Stimulated activated naive CD8-positive, alpha-beta T cell treated with anti-CD3 and anti-CD28 coated beads, Interleukin-15, Interleukin-2, amounts not matched to agents 100 U/mL and 50 U/mL, for 24 hours (primary cell): Measurements from ENCODE around the gene CABP2.

Experiments
- ATAC-seq: fragments of 150-1000 bp; cut with Tn5 transposase; one replicate; pipeline ENCODE4 v1.10.0; 2021
- DNase-seq: peaks from one replicate; pipeline ENCODE4 v3.0.0; 2021

The CABP2 gene

DNA sequence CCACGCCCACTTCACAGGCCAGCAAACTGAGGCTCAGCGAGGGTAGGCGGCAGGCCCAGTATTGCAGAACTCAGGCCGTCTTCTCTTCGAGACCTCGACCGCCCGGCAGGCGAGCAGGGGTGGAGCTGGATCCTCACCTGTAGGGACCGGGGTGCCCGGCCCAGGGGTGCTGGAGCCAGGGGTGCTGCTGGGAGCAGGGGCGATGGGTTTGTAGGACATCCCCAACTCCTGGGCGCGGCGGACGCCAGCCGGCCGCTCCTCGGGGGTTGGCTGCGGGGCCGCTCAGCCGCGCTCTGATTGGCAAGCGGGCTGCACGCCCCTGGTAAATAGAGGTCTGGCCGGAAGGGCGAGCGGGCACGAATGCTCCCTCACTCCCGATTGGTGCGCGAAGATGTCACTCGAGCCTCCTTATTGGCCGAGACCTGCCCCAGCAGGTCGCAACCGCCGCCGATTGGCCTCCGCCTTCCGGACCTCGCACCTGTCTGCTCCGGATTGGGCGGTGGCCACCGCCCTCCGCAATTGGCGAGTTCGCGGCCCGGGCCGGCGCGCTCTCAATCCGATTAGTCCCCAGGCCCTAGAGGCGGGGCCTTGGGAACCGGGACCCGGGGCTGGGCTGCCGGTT is 15.3 kb downstream of the CABP2 start, which contains the start of gene CDK2AP2:
TSS of gene CDK2AP2 (minus strand) at position 299 of the 622 bp plus-strand sequence. CDS start at position 219, 80 bp downstream.
- DNase-seq (peak; percentile 99), ATAC-seq (peak; percentile 77)

DNA sequence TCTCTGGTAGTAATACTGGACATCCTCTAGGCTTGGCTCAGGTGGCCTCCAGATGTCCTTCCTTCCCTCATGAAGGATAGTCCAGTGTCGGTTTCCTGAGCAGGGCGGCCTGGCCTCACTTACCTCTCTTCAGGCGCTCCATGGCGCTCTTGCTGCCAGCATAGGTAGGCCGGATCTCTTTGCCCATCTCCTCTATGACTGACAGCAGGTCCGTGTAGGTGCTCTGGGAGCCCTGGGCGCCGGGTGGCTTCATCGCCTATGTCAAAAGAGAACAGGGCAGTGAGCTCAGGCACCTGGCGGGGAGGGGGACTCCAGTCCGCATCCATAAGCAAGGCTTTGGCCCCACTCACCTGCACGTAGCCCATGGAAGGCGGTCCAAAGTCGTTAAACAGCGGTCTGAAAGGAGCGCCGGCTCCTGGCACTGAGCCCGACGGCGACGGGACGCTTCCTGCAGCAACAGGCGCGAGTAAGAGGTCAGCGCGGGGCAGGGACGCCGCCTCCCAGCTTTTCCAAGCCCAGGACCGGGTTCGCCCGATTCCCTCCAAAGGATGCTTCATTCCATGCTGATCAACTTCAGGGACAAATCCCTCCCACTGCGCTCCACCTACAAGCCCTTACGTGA is 15.9 kb downstream of the CABP2 start:
- no peak for DNase-seq
- no peak for ATAC-seq

DNA sequence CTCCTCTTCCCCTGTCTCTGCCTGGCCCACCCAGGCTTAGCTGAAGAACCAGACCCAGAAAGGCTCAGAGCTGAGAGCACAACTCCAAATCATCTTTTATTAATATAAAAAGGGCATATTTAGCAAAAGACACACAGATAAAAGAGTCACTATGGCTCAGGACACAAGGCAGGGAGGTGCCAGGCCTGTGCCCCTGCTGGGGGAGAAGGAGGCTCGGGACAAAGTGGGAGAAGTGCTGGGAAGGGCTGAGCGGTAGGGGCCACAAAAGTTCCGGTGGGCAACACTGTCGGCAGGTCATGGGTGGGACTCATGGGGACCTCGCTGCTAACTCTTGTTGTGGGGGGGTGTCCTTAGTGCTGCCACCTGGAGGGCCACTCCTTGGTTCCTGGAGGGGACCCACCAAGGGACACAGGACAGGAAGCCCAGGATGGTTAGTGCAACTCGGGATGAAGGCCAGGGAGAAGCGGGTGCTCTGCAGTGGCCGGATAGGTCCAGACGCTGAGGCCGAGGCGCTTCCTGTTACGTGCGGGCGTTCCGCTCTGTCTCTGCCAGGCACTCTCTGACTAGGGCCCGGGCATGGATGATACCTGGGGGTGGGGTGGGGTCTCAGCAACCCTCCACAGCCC is 16.7 kb downstream of the CABP2 start:
- no peak for DNase-seq
- ATAC-seq: no peak

DNA sequence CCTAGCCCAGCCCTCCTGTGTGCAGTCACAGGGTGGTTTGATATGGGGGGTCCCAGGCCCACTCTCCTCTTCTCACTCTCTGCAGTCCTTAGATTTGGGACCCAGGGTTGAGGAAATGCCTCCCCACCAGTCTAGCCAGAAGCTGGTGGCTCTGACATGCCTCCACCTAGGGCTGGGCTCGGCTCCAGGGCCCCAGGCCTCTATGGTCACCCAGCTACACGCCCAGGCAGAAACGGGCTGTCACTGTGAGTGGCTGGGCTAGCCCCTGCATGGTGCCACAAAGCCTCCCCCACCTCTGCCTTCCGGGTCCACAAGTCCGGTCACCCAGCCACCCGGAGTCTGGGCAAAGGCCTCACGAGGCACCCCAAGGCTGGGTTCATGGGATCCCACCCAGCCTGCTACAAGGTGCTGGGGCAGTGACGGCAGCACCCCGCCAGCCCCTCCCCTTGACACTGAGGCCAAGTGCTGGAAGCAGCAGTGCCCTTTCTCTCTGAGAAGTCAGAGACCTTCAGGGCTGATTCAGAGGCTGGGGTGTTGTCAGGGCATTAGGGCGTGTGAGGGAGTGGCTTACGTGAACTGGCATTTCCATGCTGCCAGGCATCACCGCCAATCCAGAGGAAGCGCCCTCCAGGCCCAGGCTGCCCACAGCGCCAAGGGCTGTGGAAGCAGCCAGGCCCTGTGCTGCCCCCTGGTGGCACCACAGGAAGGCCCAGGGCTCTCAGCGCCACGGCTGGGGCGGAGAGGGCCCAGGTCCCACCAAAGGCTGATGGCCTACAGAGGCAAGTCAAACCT is 17.4 kb downstream of the CABP2 start:
- peak; percentile 95 for DNase-seq
- ATAC-seq: peak; percentile 76

DNA sequence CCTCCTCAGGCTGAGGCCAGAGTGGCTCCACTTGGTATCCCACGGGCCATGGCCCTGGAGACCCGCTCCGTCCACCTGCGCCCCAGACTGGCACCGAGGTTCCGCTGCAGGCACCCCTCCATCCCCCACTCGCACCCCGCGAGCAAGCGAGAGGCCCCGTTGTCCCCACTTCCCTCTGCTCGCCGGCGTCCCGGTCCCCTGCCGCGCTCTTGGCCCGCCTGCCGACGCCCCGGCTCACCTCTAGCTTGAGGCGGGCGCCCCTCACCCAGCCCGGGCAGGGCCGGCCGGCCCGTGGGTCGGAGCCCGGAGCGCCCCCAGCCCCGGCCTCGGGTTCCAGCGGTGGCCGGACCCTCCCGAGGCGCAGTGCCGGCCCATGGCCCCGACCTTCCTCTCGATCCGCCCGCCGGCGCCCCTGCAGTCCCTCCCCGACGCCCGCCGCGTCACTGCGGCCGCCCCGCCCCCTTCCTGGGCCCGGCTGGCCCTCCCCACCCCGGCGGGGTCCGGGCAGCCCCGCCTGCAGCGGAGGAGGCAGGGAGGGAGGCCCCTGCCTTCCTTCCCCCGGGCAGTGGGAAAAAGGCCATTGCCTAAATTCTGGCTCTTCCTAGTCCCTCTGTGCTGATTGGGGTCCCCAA is 18.2 kb downstream of the CABP2 start, which contains the start of gene PITPNM1:
TSS of gene PITPNM1 (minus strand) at position 414 of the 632 bp plus-strand sequence. CDS start 1,183 bp downstream, outside the sequence.
- peak; percentile 90 for DNase-seq
- no peak for ATAC-seq

DNA sequence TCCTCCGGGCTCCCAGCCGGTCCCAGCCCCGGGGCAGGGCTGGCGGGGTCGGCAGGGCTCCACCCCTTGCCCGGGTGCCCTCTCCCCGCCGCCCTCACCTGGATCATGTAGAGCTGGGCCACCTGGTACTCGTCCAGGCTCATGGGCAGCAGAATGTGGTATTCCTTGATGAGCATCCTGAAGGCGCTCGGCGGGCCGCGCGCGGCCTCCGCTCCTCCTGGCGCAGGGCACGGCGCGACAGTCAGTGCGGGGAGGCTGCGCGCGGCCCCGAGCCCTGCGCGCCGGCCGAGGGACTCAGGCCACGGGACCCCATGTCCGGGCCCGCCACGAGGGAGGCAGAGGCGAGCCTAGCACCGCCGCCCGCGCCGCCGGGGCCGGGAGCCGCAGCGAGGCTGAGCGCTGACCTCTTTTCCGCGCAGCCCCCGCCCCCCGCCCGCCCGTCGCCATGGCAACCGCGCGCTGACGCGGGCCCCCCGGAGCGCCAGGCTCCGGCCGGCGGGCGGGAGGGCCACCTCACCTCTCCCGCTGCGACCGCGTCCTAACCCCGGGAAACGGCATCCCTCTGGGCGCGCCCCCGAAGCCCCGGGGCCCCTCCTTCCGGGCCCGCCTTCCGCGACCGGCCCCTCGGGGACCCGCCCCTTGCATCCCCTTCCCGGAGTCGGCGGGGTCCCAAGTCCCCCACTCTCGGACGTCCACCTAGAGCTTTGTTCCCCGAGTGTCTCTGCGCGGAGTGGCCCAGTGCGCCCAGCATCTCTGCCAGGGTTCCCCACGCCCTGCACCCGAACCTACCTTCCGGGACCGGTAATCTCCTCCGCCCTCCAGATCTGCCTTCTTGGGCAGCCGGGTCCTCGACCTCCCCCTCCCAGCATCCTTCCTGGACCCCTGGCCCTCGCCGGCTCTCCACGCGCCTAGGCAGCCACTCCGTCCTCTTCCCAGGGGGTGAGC is 19.0 kb downstream of the CABP2 start:
- DNase-seq: peak; percentile 64

DNA sequence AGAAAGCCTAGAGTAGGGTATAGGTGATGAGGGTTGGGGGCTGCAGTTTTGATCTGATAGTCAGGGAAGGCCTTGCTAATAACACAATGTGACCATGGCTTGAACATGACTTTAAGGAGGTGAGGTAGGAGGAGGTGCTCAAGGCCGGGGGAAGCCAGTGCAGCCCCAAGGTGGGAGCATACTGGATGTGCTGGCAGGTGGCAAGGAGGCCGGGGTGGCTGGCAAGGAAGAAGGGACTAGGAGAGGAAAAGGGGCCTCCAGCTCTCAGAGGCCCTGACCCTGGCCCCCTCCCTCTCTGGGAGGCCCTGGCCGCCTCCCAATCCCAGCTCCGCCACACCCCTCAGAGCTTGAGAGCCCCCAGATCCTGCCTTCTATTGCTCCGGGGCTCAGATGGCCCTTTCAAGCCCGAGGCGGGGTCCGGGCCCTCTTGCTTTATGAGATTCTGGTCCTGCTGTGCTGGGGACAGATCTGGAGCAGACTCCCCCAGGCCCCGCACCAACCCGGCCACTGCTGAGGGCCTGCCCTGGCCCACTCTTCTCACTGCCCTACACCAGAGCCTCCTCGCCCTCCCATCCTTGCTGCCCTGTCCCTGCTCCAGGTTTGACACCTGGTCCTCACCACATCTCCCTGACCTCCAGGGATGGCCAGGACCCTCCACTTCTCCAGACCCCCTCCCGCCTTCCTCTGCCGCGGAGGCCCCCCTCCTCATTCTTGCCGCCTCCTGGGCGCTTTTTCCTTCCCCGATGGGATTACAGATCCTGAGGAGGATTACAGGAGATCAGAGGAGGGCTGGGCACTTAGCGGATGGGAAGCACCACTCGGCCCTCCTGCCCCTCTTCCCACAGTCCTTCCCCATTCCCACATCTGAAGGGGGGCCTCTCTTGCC is 19.9 kb downstream of the CABP2 start:
- ATAC-seq: no peak
- DNase-seq: no peak

More for the DNA sequence above, 19.0 kb downstream of the CABP2 start:
- ATAC-seq: no peak

DNA sequence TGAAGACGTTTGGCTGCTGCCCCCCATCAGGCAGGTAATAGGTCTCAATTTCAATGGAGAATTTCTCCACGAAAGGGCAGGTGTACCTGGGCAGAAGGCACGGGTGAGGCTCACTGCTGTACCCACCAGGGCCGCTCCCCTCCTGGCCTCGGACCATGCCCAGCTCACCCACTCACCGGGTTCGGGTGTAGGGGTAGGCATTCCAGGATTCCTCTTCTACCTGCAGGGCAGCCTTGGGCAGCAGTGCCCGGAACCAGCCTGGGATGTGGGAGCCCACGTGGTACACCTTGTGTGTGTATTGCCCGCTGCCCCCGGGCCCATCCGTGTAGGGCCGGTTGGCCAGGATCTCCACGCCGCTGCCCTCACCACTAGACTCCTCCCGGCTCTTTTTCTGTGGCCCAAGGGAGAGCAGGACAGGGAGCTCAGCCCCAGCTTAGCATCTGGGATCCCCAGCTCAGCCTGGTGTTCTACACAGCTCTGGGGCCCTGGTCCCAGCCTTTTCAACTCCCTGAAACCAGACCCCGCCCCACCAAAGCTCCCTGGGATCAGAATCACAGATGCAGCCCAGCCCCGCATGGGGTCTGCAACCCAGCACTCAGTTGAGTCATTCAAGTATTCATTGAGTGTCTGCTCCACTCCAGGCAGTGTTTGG is 20.8 kb downstream of the CABP2 start:
- DNase-seq (no peak), ATAC-seq (no peak)

DNA sequence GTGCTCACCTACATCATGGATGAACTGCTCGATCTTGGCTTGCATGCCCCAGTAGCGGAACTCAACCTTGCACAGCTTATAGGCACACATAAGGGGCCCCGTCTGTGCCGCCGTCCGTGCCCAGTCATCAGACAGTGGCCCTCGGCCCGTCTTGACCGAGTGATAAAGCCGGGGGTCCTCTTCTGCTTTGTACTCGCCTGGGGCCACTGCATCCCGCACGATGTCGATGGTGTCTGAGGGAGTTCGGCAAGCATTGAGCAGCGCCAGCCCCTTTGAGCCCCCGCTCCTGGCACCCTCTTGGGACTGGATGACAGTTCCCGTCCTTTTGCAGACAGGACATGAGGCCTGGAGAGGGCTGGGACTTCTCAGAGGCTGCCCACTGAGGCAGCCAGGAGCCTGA is 21.4 kb downstream of the CABP2 start:
- ATAC-seq (no peak), DNase-seq (no peak)

DNA sequence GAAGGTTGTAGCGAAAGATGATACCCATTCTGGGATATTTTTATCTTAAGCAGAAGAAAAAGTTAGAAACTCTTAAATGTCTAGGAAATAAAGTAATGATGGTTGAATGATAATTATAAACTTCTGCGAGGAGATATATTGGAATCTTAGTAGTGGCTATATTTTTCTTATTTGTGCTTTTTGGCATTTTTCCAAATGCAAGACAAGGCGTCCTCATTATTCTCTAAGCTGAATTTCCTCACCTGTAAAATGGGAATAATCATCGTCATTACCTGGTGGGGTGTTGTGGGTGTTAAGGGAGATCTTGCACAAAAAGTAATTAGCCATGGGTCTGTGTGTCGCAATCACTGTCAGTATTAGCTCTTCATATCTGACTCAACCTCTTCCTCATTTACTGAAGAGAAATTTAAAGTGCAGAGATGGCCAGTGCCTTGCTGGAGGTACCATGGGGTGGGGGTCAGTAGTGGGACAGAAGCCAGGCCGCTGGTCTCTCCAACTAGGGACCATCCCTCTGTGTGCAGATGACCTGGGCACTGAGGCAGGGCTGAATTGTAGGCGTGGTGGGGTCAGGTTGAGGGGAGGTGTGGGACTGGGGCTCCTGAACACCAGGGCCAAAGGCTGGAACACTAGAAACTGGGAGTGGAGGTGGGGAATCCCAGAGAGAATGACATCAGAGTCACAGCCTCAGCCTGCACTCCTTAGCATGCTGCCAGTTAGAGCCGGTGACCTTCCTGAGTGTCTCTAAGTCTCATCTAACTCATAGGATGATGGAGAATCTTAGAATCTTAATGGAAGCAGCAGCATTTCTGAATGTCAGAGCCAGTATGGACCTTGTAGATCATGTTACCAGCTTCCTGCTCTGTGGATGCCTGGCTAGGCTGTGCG is 22.2 kb downstream of the CABP2 start:
- no peak for DNase-seq
- ATAC-seq: no peak

DNA sequence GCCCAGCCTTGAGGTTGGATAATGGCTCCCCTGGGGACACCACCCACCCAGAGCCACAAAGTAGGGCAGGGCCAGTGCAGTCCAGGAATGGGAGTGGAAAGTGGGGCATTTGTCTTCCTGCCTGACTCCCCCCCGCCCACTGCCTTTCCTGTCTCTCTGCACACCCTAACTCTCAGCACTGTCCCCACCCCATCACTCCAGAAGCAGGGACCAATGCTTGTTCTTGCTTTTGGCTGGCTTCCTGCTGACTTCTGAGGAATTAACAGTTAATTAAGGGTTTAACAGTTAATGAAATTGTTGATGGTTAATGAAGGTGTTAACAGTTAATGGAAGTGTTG is 22.8 kb downstream of the CABP2 start:
- no peak for ATAC-seq

DNA sequence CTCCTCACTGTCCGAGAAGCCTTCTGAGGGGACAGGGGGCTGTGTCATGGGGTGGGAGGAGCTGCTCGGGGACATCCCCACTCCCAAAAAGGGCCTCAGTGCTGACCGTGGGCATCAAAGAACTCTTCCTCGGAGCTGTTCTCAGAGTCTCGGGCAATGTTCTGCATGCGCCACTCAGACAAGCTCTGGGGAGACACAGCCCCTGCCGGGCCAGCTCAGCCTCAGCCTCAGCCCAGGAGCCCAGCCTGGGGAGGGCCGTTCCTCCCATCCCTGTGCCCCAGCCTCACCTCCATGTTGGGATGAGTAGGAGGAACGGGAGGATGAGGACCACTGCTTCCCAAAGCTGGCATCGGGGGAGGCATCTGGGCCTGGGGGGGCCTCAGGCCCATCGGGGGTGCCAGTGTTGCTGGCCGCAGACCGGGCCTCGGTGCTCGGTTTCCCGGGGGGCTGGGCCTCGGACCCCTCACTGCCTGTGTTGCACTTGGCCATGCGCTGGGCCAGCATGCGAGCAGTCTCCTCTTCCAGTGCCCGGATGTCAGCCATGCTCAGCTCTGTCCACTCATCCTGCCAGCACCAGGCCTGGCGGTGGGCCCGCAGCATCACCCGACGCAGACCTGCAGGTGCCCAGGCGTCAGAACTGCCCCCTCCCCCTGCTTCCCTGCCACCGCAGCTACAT is 23.3 kb downstream of the CABP2 start:
- no peak for ATAC-seq
- no peak for DNase-seq

More for the DNA sequence above, 22.8 kb downstream of the CABP2 start:
- DNase-seq: no peak

DNA sequence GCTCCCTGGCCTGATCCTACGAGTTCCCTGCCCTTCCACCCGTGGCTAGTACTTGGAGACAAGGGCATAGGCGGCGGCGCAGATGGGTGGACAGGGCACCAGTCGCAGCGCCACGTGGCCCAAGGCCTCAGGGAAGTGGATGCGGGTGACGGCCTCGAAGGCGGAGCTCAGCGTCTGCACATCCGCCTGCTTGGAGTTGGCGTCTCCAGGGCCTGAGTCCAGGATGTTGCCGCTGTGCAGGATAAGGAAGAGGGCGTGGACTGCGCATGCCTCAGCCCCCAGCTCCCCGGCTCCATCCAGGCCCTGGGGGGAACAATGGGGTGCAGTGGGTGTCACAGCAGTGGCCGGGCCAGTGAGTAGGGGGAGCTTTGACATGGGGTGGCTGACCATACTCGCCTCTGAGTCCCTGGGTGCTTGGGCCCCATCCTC is 24.7 kb downstream of the CABP2 start:
- DNase-seq: no peak
- ATAC-seq: no peak

DNA sequence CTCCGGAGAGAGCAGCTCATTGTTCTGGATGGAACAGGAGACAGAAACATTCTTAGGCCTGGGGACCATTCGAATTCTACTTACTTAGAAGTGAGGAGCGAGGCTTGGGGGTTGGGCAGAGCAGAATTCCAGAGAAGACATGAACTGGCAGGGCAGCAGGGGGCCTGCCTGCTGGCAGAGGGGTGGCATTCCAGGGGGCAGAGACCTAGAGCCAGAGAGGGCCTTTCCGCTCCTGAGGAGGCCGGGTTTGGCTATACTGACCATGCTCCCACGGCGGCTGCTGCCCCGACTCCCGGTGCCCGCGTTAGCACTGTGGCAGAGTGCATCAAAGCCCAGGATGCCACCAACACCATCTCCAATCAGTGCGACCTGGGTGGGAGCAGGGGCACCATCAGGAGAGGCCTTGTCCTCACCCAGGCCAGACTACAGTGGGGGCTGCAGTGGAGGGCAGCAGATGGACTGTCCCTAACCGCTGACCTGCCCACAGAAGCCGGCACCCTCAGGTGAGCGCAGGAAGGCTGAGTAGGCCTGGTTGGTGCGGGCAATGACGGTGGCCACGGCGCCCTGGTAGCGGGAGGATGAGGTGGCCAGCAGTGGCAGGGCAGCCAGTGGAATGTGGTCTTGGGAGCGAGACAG is 25.5 kb downstream of the CABP2 start:
- DNase-seq (no peak), ATAC-seq (no peak)

DNA sequence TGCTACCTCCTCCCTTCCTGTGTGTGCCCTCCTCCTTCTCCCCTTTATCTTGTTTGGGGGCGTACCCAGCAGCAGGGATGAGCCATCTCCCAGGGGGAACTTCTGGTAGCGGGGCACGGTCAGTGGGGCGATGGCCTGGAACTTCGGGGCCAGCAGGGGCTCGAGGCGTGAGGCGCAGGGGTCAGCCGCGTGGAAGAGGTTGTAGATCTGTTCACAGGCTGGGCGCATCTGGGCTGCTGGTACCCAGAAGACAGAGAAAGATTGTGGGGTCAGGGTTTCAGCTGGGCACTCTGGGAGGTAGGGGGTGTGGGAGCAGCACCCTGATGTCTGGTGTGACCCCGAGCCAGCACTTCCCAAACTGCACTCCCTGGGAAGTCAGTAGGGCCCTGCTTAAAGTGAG is 27.1 kb downstream of the CABP2 start:
- ATAC-seq (no peak), DNase-seq (no peak)

DNA sequence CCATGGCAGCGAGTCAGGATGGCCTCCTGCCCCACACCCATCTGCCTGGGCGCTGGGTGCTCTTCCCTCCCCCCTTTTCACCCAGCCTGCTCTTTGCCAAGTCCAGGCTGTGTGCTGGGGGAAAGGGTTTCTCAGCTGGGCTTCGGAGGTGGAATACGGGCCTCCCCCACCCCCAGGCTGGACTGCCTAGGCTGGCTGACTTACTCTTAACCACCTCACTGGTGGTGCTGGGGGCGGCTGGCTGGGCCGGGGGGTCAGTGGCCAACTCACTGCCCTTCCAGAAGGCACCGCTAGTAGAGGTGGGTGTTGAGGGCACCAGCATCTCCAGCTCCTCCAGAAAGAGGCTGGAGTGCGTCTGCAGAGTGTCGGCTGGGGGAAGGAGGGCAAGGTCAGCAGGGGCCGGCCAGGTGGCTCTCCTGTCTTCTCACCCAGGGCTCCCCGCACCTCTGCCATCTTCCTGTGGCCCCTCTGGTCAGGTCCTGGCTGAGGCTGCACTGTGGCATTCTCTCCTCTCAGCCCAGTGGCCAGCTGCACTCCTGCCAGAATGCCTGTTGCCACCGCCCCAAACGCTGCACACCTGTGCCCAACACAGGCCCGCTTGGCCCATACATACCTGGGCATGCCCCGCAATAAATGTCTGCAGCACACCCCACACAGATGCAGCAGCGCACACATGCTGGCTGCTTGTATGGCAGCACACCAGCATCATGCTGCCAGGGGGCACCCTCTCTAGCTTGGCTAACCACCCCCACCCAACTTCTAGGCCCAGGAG is 27.8 kb downstream of the CABP2 start:
- ATAC-seq: no peak
- no peak for DNase-seq
